Cardiac septum (tissue), 1 donor: ENCODE results near the gene ATP13A4. TPM values are rescaled to one million over a fixed set of nuclear protein-coding genes. Genes with fewer than 3 reads are reported as not detected.
"Not testable (repeated sequence)": the region's sequence is repeated elsewhere in the genome, so short reads cannot be mapped to it uniquely, and the experiment has no call there.

Experiments used
- DNase-seq: peaks from one replicate; pipeline ENCODE4 v3.0.0-alpha.2; 2020; ENCODE audit warnings: low spot score
- intact Hi-C: fragments of 100-400 bp; cut with DNase I; formaldehyde crosslinking; loops from one replicate; pipeline ENCODE4 v1.14.0; 2022
- total RNA-seq: library from RNA; stranded (reverse); fragmentation: NEBNext Ultra II Directional; extraction: Animal tissue kit (Norgen Biotek cat#: 25700); gene quantifications from one replicate; pipeline ENCODE4 v1.2.1, GENCODE V29; 2021
- donor health status: DM: no; HTN: no; CAD: no.

Gene ATP13A4
- total RNA-seq, 1 donor from 2014 or later: not detected

DNA sequence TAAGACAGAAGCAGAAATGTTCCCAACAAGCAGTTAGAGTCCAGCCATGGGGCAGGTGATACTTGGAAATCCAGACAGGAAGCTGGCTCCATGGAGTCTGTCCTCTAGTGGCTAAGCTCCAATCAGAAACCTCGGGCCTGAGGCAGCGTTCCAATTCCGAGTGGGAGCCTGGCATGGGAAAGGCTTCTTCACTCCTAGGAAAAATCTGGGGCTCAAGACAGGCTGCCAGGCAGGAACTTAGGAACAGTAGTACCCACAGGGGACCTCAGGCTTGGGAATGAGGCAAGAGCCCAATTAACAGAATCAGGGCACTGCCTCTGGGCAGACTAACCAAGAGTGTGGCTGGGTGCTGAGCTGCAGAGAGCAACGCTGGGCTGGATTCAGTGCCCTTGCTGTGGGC is 6.2 kb upstream of the ATP13A4 start:
- no peak for DNase-seq
- intact Hi-C loops: loop anchor here (10.0 kb wide), 1 partner anchor 366 kb away; no protein-coding TSS in a partner anchor

DNA sequence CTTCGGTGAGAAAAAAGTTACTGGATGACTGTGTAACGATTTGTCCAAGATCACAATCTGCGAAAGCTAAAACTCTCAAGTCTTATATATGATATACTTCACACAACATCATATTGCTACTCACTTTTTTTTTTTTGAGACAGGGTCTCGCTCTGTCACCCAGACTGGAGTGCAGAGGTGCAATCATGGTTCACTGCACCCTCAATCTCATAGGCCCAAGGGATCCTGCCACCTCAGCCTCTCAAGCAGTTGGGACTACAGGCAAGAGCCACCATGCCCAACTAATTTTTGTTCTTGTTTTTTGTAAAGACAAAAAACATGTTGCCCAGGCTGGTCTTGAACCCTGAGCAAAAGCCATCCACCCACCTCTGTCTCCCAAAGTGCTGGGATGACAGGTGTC is 5.4 kb upstream of the ATP13A4 start:
- intact Hi-C loops: loop anchor here (10.0 kb wide), 1 partner anchor 365 kb away; no protein-coding TSS in a partner anchor
- DNase-seq: no peak

DNA sequence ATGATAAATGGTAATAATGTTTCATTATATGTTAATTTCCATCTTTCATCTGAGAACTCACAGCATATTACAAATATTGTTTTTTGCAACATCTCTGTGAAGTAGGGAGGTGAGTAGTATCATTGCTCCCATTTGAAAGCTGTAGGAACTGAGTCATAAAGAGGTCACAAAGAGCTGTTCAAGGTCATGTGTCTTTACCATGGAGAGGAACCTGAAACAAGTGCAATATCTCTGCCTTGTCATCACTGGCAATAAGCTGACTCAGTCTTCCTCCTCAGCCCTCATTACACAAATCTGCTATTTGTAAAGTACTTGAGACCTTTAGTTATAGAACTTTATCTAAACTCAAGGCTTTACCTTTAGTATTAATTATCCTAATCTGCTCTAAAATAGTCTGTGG is 4.4 kb upstream of the ATP13A4 start:
- DNase-seq: no peak
- intact Hi-C loops: no loop called here

DNA sequence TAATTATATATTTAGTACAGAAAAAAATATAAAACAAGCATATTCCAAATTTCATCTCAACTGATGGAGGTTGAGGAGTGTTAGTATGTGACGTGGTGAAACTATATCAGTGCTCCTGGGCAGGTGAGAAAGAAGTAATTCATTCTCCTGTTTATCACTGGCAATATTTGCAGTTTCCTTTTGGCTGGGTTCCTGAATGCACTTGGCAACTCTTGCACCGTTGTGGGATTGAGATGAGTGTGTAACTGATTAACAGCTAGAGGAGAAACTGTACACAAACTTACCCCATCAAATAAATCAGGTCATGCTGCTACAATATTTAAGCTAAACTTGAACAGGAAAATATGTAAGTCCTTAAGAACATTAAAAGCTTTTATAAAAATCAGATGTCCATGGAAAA is 2.1 kb upstream of the ATP13A4 start:
- no peak for DNase-seq
- intact Hi-C loops: no loop called here

DNA sequence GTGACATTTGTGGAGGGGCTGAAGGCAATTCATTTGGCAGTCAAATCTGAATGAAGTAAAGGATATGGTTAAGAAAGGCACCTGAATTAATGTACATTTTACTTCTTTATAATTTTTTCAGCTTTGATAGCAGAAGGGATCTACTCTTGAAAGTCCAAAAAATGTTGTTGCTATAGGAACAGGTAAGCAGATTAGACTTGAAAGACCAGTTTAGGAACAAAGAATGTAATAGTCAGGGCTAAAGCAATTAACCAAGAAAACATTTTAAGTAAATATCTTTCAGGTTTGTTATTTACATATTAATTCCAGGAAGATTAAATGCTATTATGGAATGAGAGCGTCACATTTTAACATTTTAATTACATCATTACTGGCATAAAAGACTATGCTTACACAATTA is 1.1 kb downstream of the ATP13A4 start:
- intact Hi-C loops: no loop called here
- DNase-seq: no peak

DNA sequence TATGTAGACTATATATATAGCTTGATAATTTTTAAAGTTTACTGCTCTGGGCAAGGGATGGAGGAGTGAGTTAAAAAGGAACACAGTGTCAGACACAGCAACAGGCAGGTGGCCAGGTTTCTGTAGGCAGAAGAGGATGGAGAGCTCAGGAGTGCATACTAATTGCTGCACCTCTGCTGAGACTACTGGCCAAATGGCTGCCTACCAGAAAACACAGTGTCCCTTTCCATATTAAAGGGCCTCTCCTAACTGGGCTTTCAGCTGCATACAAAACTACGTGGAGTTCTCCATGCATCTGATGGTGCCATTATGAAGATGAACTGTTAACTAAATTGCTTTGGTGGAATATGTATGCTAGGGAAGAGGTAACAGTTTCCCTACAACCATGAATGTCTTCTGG is 1.8 kb downstream of the ATP13A4 start:
- intact Hi-C loops: no loop called here
- DNase-seq: no peak

DNA sequence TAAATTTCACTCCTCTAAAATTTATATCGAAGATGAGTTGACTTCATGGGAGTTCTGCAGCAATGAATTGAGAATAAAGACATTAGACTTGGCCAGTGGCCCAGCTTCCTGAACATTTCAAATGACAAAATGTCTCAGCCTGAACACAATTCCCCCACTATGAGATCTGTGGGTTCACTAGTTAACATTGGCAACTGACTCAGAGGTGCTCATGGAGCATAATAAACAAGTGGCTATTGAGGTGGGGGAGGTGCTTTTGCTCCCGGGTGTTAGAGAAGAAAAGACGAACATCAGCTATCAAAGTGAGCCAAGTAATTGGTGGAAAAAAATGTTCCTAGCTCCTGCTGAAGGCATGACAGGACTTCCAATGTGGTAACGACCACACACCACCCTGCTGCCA is 6.3 kb downstream of the ATP13A4 start:
- intact Hi-C loops: no loop called here

DNA sequence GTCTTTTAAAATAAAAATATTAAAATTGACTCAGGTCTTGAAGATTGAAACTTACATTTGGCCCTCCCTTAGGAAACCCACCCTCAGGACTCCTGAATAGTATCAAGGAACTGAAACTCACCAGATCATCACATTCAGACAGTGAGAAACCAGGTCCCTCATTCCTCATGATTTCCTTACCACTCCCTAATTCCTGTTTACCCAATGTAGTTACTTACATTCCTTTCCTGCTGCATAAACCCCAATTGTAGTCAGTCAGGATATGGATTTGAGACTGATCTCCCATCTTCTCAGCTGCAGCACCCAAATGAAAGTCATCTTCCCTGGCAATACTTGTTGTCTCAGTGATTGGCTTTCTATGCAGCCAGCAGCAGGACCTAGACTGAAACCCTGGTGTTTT is 8.6 kb downstream of the ATP13A4 start:
- DNase-seq: no peak
- intact Hi-C loops: no loop called here

More for the DNA sequence above, 6.3 kb downstream of the ATP13A4 start:
- no peak for DNase-seq

DNA sequence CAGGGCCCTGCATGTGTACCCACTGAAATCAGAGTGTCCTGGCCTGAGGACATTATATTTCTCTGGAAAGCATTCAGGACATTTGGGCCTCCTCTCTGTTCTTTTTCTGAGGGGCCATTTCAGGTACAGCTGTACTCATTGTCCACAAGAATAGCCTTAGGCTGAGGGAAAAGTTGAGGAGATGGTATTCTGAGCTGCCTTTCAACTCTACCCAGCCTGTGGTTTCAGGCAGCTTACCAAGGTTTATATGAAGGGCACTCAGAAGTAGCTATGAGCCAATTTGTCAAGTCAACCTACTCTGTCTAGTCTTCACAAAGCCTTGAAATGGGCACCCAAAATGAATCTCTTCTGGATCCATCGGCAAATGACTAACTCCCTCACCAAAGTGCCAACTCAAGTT is 9.4 kb downstream of the ATP13A4 start:
- no peak for DNase-seq
- intact Hi-C loops: no loop called here

DNA sequence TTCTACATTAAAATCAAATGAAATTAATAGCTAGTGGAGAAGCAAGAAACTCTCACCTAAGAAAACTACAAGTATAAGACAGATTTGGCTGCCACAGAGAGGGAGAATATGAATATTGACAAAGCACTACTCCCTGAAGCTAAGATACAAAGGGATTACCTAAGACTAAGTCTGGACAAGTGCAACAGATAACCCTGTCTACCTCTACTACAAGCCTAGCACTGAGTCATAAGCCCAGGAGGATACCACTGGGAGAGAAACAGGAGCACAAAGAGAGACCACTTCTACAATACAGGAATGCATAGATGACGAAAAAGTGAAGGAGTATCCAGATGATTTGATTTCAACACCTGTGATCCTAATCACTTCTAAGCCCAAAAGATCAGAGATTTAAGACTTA is 10.4 kb downstream of the ATP13A4 start:
- DNase-seq: no peak
- intact Hi-C loops: no loop called here

DNA sequence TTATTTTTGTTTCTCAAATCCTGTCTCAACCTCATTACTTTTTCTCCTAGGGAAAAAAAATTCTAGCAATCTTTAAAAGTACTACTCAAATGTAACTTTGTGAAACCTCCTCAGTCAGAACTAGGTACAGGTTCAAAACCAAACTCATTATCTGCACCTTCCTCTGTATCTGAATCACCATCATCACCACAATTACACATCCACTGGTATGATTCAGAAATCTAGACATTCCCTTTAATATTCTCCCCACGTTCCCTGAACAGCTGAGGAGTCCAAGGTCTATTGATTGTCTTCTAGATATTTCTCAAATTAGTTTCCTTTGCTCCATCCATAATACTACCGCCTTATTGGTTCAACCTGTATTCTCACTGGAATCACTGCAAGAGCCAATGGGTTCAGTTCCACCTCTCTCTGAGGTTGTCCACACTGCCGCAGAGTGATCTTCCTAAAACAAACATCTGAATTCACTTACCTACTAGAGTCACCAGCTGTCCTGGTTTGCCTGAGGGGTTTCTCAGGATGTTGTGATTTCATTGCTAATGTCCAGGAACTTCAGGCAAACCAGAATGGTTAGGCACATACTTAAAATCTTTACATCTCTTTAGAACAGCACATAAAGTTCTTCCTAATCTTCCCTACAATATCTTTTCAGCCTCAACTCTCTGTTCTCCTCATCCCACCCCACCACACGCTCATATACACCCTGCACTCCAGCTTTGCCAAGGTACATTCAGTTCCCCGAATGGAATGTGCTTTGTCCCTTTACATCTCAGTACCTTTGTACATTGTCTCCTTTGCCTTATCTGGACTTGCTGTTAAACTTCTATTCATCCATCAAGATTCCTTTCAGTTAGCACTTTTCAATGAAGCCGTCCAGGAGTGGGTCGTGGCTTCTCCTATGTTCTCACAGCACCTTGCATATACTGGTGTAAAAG is 24.2 kb downstream of the ATP13A4 start:
- intact Hi-C loops: no loop called here
- no peak for DNase-seq

DNA sequence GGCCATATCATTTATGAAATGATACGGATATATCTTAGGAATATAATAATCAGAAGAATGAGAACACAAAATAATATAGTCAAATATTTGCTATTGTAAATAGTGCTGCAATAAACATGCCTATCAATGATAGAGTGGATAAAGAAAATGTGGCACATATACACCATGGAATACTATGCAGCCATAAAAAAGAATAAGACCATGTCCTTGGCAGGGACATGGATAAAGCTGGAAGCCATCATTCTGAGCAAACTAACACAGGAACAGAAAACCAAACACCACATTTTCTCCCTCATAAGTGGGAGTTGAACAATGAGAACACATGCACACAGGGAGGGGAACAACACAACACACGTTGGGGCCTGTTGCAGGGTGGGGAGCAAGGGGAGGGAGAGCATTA is 28.6 kb downstream of the ATP13A4 start:
- intact Hi-C loops: not testable (repeated sequence)

DNA sequence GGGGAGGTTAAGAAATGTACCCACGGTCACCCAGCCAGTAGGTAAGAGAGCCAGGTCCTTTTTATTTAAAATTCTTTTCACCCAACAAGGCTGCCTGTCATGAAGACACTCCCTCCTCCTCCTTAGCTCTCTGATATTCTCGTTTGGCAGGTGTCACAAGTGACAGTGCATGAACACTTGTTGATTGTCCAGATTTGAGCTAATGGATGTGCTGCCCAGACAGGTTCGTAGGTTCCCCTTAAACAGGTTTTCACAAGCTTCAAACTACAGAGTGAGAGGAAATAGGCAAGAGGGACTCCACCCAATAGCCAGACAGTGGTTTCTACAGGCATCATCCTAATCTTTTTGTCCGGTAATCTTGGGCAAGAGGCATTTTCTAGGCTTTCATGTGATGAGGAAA is 32.2 kb downstream of the ATP13A4 start:
- intact Hi-C loops: no loop called here

More for the DNA sequence above, 28.6 kb downstream of the ATP13A4 start:
- DNase-seq: not testable (repeated sequence)

DNA sequence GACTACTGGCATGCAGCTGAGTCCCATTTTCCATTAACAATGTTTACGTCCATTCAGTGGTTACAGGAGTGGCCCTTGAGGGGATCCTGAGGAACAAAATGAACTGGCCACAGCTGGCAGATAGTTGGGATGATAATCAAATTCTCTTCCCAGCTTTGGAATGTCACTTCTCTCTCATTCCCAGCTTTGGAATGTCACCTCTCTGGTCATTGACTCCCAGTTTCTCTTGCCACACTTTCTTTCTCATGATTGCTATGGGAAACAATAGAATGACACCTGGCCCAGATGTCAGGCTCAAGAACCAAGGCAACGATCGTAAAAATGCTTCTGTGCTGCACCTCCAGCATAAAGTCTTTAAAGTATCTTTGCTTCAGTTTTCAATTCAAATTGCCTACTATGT is 34.0 kb downstream of the ATP13A4 start:
- intact Hi-C loops: no loop called here
- DNase-seq: no peak

More for the DNA sequence above, 32.2 kb downstream of the ATP13A4 start:
- DNase-seq: no peak

DNA sequence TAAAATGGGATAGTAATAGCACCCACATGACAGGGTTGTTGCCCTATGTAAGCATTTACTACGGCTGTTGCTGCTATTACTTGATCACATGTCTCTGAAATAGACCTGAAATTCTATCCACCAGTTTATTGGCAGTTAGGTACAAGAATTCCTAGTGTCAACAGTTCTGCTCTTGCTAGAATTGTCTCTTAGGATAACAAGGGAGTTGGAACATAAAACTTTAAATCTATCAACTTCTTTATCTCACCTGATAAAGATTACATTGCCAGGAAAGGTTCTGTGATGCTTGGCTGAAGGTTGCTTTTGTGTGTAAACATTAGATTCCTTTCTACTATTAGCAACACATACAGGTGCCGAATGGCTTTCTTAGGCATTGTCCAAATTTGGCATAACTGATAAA is 38.7 kb downstream of the ATP13A4 start:
- no peak for DNase-seq
- intact Hi-C loops: no loop called here

DNA sequence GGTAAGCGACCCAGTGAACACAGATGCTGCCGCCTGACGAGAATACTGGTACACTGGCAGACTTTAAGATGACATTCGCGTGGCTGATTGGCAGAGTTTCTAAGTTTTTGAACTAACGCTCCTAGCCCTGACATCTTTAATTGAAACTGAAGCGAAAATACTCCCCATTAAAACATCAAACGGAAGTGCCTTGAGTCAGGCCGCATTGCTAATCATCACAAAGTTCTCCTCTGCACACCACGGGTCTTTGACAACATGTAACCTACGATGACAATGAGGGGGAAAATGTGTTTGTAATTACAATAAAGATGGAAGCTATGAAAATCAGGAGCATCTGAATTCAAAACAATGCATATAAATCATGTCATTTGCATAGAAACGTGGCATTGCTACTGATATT is 44.5 kb downstream of the ATP13A4 start:
- no peak for DNase-seq
- intact Hi-C loops: no loop called here

DNA sequence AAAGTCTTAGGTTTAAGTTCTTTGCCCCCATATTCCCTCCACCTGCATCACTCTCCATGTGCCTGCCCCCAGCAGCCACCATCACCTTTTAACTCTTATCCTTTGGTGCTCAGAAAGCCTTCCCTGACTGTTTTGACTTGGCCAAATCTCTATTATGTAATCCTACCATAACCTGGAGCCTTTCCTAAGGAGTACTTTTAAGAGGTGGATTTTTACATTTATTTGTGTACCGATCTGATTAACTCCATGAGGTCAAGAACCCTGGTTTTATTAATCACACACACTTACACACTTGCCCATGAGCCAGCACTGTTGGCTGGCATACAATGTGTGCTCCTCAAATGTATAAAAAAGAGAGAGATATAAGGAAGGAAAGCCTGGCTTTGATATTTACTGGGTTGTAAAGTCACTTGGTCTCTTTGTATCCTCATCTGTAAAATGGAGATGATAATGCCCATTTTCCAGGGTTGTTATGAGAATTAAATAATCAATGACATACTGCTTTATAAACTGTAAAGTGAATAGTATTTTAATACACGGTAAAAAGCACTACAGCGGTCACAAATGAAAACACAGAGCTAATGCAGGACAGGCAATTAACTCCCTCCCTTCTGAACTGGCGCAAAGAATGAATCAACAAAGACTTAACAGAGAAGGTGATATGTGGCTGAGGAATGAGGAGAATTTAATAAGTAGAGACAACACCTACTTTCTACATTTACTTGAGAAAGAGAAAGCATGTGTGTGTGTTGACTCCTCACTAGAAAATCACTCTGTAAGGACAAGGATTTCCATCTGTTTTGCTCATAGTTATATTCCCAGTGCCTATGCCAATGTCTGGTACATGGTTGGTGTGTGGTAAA is 45.4 kb downstream of the ATP13A4 start:
- DNase-seq: no peak
- intact Hi-C loops: no loop called here

DNA sequence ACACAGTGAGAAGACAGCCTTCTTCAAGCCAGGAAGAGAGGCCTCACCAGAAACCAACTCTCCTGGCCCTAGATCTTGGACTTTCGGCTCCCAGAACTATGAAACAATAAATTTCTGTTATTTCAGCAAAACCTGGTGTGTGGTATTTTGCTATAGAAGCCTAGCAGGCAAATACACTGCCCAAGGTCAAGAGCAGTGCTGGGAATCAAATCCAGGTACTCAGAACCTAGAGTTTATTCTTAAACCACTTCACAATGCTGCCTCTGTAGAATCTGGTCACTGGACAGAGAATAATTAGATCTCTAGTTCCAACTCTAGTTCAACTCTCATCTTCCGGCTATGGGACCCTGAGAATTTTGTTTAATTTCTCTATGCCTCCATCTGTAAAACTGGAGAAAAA is 46.6 kb downstream of the ATP13A4 start:
- DNase-seq: no peak
- intact Hi-C loops: no loop called here

DNA sequence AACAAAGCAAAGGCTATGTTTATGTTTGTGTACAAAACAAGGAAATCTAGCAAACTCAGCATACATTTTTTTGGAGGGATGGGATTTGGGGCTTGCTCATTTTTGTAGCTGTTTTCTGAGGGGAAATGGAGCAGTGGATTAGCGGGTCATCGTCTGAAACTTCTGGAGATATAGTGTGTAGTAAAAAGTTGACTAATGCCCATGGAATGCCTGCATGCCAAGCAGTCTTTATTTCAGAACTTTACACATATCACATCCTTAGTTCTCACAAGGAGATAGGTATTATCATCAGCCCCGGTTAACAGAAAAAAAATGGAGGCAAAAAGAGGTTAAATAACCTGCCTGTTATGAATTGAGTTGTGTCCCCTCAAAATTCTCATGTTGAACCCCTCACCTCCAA is 47.1 kb downstream of the ATP13A4 start:
- DNase-seq: no peak
- intact Hi-C loops: no loop called here

DNA sequence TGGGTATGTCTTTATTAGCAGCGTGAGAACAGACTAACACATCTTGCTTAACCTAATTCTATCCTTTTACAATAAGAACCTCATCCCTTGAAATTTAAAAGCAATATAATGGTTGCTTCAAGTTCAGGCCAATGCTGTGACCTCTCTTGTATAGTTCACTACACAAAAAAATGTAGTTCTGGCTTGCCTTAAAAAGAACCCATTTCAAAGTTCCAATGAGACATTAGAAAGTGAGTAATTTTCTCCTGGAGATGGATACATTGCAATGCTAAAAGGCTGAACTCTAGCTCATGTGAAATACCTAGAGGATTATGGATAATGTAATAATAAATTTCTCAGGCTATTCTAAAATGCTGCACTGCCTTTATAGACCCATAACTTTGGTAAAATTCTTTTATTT is 47.8 kb downstream of the ATP13A4 start:
- no peak for DNase-seq
- intact Hi-C loops: no loop called here

DNA sequence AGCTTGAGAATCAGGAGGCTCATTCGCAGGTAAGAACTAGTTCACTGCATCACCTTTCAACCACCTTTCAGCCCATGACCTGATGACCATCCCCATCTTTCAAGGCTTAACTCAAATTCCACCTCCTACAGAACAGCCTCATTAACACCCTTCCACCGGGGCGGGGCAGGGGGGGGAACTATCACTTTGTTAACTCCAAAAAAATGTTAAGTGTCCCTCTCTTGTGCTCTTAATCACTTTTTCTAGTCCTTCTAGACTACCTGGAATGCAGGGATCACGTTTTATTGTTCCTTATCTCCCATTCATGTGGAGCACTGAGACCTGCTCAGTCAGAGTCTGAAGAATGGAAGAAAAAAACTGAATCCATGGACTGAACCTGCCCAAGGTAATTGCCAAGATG is 51.8 kb downstream of the ATP13A4 start:
- intact Hi-C loops: no loop called here
- no peak for DNase-seq
